Ishikawa (cell line): ENCODE data around the gene GABRA5.

Source experiments
- RAD21 ChIP-seq: IDR thresholded peaks from 2 replicates; pipeline ENCODE4 v1.6.1; 2012; ENCODE audit warnings: low read depth
- REST ChIP-seq: IDR thresholded peaks from 2 replicates; pipeline ENCODE4 v1.6.1; 2012; ENCODE audit warnings: low read depth, mild to moderate bottlenecking
- YY1 ChIP-seq: IDR thresholded peaks from 2 replicates; pipeline ENCODE4 v1.6.1; 2012; ENCODE audit warnings: low read depth

- TF ChIP-seq REST = no peak
- TF ChIP-seq RAD21 = peak; percentile 71
- no peak for TF ChIP-seq YY1
These were observed 24.8 kb downstream of the GABRA5 start for GRCh38 chr15:26891448-26892181.
